BE2C (cell line): ENCODE data around the gene GOSR2.

Source experiments
- DNase-seq: peaks from one replicate; pipeline ENCODE4 v3.0.0-alpha.2; 2020
- H3K27me3 ChIP-seq: fragments of 250-450 bp; sonication (Bioruptor Pico); 2 replicates; pipeline ENCODE4 v1.5.1; 2020; ENCODE audit warnings: mild to moderate bottlenecking
- H3K36me3 ChIP-seq: fragments of 250-450 bp; sonication (Bioruptor Pico); 2 replicates; pipeline ENCODE4 v1.5.1; 2020; ENCODE audit warnings: mild to moderate bottlenecking
- H3K4me1 ChIP-seq: fragments of 250-450 bp; sonication (Bioruptor Pico); 2 replicates; pipeline ENCODE4 v1.5.1; 2020
- H3K4me3 ChIP-seq: 2 replicates; pipeline ENCODE4 v1.5.1; 2011; ENCODE audit warnings: low read depth, low read length
- H3K9me3 ChIP-seq: fragments of 250-450 bp; sonication (Bioruptor Pico); 2 replicates; pipeline ENCODE4 v1.5.1; 2020
- TF ChIP-seq, protein P1 (sequence below): IDR thresholded peaks from 2 replicates; pipeline ENCODE4 v1.5.1; 2012; ENCODE audit warnings: mild to moderate bottlenecking, low read depth, low read length

GOSR2 gene

DNA sequence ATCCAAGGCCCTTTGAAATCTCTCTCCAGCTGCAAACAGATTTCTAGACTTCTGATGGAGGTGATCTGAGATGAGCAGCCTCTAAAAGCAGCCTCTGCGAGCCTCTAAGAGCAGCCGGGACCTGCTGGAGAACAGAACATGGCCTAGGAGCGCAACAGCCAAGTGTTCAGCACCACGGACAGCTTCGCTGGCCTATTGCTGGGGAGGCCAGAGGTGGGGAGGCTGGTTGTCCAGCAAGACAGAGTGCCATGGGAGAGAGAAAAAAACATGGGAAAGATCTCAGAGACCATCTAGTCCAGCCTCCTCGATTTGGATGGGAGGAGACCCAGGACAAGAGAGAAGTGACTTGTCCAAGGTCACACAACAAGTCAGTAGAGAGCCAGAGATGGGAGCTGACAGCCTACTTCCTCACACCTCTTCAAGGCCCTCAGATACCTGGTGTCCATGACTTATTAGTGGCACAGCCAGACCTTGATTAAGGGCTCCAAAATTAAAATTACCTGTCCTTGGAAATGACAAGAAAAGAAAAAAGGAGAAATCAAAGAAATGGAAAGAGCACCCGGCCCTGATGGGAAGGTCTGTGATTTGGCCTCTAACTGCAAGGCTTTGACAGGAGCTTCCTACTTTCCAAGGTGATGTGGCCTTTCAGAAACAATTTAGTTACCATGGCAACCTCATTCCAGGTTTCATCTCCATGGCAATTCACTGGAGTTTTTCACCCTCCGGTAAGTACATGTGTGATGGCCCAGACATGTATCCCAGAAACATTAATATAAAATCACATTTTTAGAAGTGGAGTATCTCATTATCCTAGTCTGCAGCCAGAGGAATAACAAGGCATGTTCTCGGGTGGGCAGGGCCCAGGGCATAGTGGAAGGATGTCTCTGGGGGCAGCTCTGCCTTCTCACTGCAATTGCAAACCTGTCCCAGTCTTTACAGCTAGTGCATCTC lies 41.6 kb downstream of the GOSR2 start:
- TF ChIP-seq, protein P1, sequence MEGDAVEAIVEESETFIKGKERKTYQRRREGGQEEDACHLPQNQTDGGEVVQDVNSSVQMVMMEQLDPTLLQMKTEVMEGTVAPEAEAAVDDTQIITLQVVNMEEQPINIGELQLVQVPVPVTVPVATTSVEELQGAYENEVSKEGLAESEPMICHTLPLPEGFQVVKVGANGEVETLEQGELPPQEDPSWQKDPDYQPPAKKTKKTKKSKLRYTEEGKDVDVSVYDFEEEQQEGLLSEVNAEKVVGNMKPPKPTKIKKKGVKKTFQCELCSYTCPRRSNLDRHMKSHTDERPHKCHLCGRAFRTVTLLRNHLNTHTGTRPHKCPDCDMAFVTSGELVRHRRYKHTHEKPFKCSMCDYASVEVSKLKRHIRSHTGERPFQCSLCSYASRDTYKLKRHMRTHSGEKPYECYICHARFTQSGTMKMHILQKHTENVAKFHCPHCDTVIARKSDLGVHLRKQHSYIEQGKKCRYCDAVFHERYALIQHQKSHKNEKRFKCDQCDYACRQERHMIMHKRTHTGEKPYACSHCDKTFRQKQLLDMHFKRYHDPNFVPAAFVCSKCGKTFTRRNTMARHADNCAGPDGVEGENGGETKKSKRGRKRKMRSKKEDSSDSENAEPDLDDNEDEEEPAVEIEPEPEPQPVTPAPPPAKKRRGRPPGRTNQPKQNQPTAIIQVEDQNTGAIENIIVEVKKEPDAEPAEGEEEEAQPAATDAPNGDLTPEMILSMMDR = no peak
- no peaks in the 10 kb centered on the region for H3K36me3 ChIP-seq
- no peaks in the 10 kb centered on the region for H3K4me1 ChIP-seq
- peaks cover 10% of the 10 kb centered on the region for H3K27me3 ChIP-seq
- DNase-seq = no peak
- H3K9me3 ChIP-seq = peaks cover 4% of the 10 kb centered on the region; the same call in 1 of the 2 replicates
- no peak overlapping the region for H3K4me3 ChIP-seq

DNA sequence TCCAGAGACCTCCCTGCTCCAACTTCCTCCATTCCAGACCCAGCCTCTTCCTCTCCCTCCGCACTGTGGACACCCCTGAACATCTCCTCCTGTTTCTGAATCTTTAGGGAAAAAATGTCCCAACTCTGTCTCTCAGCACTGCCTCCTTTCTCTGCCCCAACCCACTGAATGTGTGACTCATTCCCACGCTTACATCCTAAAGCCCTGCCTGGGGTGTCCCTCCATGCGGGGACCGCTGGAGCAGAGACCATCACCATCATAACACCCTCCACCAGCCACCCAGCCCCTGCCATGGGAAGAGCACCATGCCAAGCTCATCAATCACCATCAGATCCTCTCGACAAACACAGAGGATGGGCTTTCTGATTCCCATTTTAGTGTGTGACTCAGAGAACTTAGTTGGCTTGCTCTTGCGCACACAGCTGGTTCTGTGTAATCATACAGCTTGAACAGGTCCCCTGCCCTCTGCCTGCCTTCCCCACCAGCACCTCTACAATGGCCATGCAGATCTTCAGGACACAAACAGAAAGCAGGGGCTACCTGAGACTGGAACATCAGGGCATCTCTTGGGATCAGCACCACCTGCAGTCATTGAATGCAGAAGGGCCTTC lies 45.4 kb downstream of the GOSR2 start:
- Histone ChIP-seq H3K36me3 (no peaks in the 10 kb centered on the region), H3K27me3 (peaks cover 10% of the 10 kb centered on the region), H3K4me1 (no peaks in the 10 kb centered on the region)

DNA sequence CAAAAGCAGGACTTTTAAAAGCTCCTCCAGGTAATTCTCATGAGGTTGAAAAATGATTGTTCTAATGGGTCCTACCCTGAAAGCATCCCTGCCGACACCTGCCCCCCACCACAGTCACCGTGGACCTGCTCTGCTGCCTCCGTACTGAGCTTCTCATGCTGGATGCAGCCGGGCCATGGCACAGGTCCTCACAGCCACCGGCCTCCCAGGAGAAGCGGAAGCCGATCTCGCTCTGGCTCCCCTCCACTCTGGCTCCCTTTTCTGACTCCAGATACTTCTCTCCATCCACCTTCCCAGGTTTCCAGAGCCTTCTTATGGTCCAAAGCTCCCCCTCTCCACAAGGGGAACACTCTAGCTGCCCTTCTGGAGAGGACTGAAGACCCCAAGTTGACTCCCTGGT lies 45.9 kb downstream of the GOSR2 start:
- Histone ChIP-seq H3K36me3 (no peaks in the 10 kb centered on the region), H3K4me3 (no peak overlapping the region), H3K9me3 (no peaks in the 10 kb centered on the region), H3K27me3 (peaks cover 10% of the 10 kb centered on the region), H3K4me1 (no peaks in the 10 kb centered on the region)
- TF ChIP-seq, protein P1 = no peak
- no peak for DNase-seq

More for the DNA sequence above, 45.4 kb downstream of the GOSR2 start:
- TF ChIP-seq, protein P1 = no peak
- Histone ChIP-seq H3K9me3 (no peaks in the 10 kb centered on the region), H3K4me3 (no peak overlapping the region)
- DNase-seq = no peak

DNA sequence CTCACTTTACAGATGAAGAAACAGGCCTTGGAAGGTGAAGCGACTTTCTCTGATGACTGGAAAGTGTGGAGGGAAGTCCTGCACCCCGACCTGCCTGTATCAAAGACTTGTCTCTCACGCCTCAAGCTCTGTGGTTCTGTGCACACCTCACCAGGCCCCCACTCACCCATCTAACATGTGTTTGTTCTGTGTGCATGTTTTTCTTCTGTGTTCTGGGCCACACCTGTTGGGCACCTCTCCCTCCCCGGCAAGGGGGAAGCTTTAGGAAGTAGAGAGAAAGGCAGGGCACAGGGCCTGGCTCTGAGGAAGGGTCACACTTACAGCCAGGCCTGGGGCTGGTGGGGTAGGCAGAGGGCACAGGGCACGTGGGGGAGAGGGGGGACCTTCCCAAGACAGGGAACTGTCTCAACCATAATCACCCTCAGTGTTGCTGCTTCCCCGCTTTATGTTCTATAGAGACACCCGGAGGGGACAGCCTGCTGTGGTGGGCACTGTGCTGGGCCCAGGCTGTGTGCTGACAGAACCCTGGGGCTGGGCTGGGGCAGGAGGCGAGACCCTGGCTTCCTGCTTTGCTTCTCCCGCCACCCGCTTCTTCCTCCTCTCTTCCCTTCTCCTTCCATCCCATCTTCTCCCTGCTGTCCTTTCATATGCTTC lies 48.8 kb downstream of the GOSR2 start:
- no peak for DNase-seq
- no peaks in the 10 kb centered on the region for H3K4me1 ChIP-seq
- H3K9me3 ChIP-seq = no peaks in the 10 kb centered on the region
- peaks cover 4% of the 10 kb centered on the region for H3K27me3 ChIP-seq
- no peak overlapping the region for H3K4me3 ChIP-seq
- no peaks in the 10 kb centered on the region for H3K36me3 ChIP-seq
- TF ChIP-seq, protein P1 = no peak

DNA sequence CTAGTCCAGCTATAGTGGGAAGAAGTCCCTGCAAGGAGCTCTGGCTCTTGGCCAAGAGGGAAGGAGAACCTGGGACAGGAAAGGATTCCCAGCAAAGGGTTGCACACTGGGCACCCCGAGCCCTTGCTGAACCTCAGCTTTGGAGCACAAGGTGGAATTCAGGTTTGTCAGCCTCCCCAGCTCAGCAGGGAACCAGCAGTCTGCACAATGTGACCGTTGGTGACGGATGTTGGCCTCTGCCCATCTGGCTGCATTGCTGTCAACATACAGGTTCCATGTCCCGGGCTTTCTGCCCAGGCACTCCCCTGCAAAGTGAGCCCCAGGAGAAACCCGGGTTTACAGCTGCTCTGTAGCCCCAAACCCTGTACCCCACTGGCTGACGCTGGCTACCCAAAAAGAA lies 49.4 kb downstream of the GOSR2 start:
- Histone ChIP-seq H3K4me3 (no peak overlapping the region), H3K36me3 (no peaks in the 10 kb centered on the region), H3K4me1 (no peaks in the 10 kb centered on the region), H3K9me3 (no peaks in the 10 kb centered on the region), H3K27me3 (no peaks in the 10 kb centered on the region)
- TF ChIP-seq, protein P1 = no peak
- DNase-seq = no peak
